OCI-LY7 (cell line): ENCODE measurements around the gene SLC29A1.

Experiments
- CTCF ChIP-seq: fragments of 200-600 bp; sonication (generic); conservative IDR thresholded peaks from 2 replicates; pipeline ENCODE4 v1.5.1; 2014; ENCODE audit warnings: mild to moderate bottlenecking, antibody characterized with exemption, low read length, moderate library complexity, mixed read lengths
- EZH2phosphoT487 ChIP-seq: fragments of 200-600 bp; sonication (generic); IDR thresholded peaks from 2 replicates; pipeline ENCODE4 v1.6.1; 2018; ENCODE audit warnings: low read depth, borderline replicate concordance, mild to moderate bottlenecking, mixed run types, antibody characterized with exemption, low read length, moderate library complexity, mixed read lengths

GRCh38 chr6:44189257-44189656 is 34.1 kb upstream of the SLC29A1 start:
- no peak for TF ChIP-seq CTCF
- TF ChIP-seq EZH2phosphoT487, result no peak
